HEK293 (cell line): ENCODE data around the gene MTR.
A peak's percentile ranks its signal among the peaks of the same experiment; 100 is the strongest.

ENCODE experiments used
- EGR2 ChIP-seq: fragments of 450-650 bp; formaldehyde crosslinking; IDR thresholded peaks from 2 replicates; pipeline ENCODE4 v1.5.1; 2016; ENCODE audit warnings: low read depth, missing biosample characterization, missing genetic modification characterization
- GLIS2 ChIP-seq: fragments of 450-650 bp; formaldehyde crosslinking; IDR thresholded peaks from 2 replicates; pipeline ENCODE4 v1.5.1; 2016; ENCODE audit warnings: missing biosample characterization, missing genetic modification characterization
- KLF8 ChIP-seq: fragments of 450-650 bp; formaldehyde crosslinking; IDR thresholded peaks from 2 replicates; pipeline ENCODE4 v1.5.1; 2016; ENCODE audit warnings: missing biosample characterization, missing genetic modification characterization
- MYNN ChIP-seq: fragments of 450-650 bp; formaldehyde crosslinking; IDR thresholded peaks from 2 replicates; pipeline ENCODE4 v1.5.1; 2016; ENCODE audit warnings: missing biosample characterization, missing genetic modification characterization, borderline replicate concordance
- REPIN1 ChIP-seq: fragments of 450-650 bp; formaldehyde crosslinking; IDR thresholded peaks from 2 replicates; pipeline ENCODE4 v1.5.1; 2017; ENCODE audit warnings: missing biosample characterization, missing genetic modification characterization, low read depth
- SCRT2 ChIP-seq: fragments of 450-650 bp; formaldehyde crosslinking; IDR thresholded peaks from 2 replicates; pipeline ENCODE4 v1.5.1; 2016; ENCODE audit warnings: missing biosample characterization, missing genetic modification characterization
- SP3 ChIP-seq: fragments of 450-650 bp; formaldehyde crosslinking; IDR thresholded peaks from 2 replicates; pipeline ENCODE4 v1.5.1; 2016; ENCODE audit warnings: missing biosample characterization, missing genetic modification characterization
- SP7 ChIP-seq: fragments of 450-650 bp; formaldehyde crosslinking; IDR thresholded peaks from 2 replicates; pipeline ENCODE4 v1.5.1; 2016; ENCODE audit warnings: missing biosample characterization, missing genetic modification characterization
- TRIM28 ChIP-seq: IDR thresholded peaks from 2 replicates; pipeline ENCODE4 v1.6.1; 2011; ENCODE audit warnings: low read length, control low read depth, borderline replicate concordance
- ZBTB21 ChIP-seq: fragments of 450-650 bp; formaldehyde crosslinking; IDR thresholded peaks from 2 replicates; pipeline ENCODE4 v1.5.1; 2017; ENCODE audit warnings: missing biosample characterization, missing genetic modification characterization
- ZEB2 ChIP-seq: fragments of 450-650 bp; formaldehyde crosslinking; IDR thresholded peaks from 2 replicates; pipeline ENCODE4 v1.5.1; 2016; ENCODE audit warnings: missing biosample characterization, missing genetic modification characterization
- ZFP41 ChIP-seq: fragments of 450-650 bp; formaldehyde crosslinking; IDR thresholded peaks from 2 replicates; pipeline ENCODE4 v1.5.1; 2016; ENCODE audit warnings: missing biosample characterization, missing genetic modification characterization, borderline replicate concordance
- ZNF335 ChIP-seq: fragments of 450-650 bp; formaldehyde crosslinking; conservative IDR thresholded peaks from 2 replicates; pipeline ENCODE4 v1.5.1; 2016; ENCODE audit warnings: missing biosample characterization, missing genetic modification characterization
- ZNF416 ChIP-seq: fragments of 450-650 bp; formaldehyde crosslinking; IDR thresholded peaks from 2 replicates; pipeline ENCODE4 v1.5.1; 2016; ENCODE audit warnings: missing biosample characterization, missing genetic modification characterization
- ZNF521 ChIP-seq: fragments of 450-650 bp; formaldehyde crosslinking; IDR thresholded peaks from 2 replicates; pipeline ENCODE4 v1.5.1; 2017; ENCODE audit warnings: missing biosample characterization, mild to moderate bottlenecking, missing genetic modification characterization
- ZNF560 ChIP-seq: fragments of 450-650 bp; formaldehyde crosslinking; IDR thresholded peaks from 2 replicates; pipeline ENCODE4 v1.5.1; 2017; ENCODE audit warnings: missing biosample characterization, missing genetic modification characterization, borderline replicate concordance
- ZNF677 ChIP-seq: fragments of 450-650 bp; IDR thresholded peaks from 2 replicates; pipeline ENCODE4 v1.5.0; 2018; ENCODE audit warnings: missing biosample characterization, mild to moderate bottlenecking, missing genetic modification characterization, moderate library complexity
- ZNF747 ChIP-seq: fragments of 450-650 bp; formaldehyde crosslinking; IDR thresholded peaks from 2 replicates; pipeline ENCODE4 v1.5.1; 2016; ENCODE audit warnings: missing biosample characterization, missing genetic modification characterization
- ZNF76 ChIP-seq: fragments of 450-650 bp; formaldehyde crosslinking; IDR thresholded peaks from 2 replicates; pipeline ENCODE4; 2016; ENCODE audit warnings: low read depth, missing biosample characterization, missing genetic modification characterization, borderline replicate concordance
- ZNF792 ChIP-seq: fragments of 450-650 bp; formaldehyde crosslinking; IDR thresholded peaks from 2 replicates; pipeline ENCODE4 v1.5.1; 2016; ENCODE audit warnings: missing biosample characterization, missing genetic modification characterization
- ZNF843 ChIP-seq: fragments of 450-650 bp; formaldehyde crosslinking; IDR thresholded peaks from 2 replicates; pipeline ENCODE4 v1.5.1; 2016; ENCODE audit warnings: missing biosample characterization, missing genetic modification characterization
- ZXDB ChIP-seq: fragments of 450-650 bp; formaldehyde crosslinking; IDR thresholded peaks from 2 replicates; pipeline ENCODE4 v1.5.1; 2016; ENCODE audit warnings: missing biosample characterization, missing genetic modification characterization
- TF ChIP-seq, protein P1 (sequence below): fragments of 450-650 bp; formaldehyde crosslinking; IDR thresholded peaks from 2 replicates; pipeline ENCODE4 v1.5.1; 2017; ENCODE audit warnings: missing biosample characterization, mild to moderate bottlenecking, missing genetic modification characterization, moderate library complexity
- TF ChIP-seq, protein P2 (sequence below): fragments of 450-650 bp; formaldehyde crosslinking; IDR thresholded peaks from 2 replicates; pipeline ENCODE4 v1.5.1; 2016; ENCODE audit warnings: missing biosample characterization, missing genetic modification characterization
- TF ChIP-seq, protein P3 (sequence below): fragments of 450-650 bp; IDR thresholded peaks from 2 replicates; pipeline ENCODE4 v1.5.1; 2018; ENCODE audit warnings: missing biosample characterization, missing genetic modification characterization
- TF ChIP-seq, protein P4 (sequence below): sonication (generic); formaldehyde crosslinking; IDR thresholded peaks from 2 replicates; pipeline ENCODE4 v1.8.1; 2022; ENCODE audit warnings: mild to moderate bottlenecking, moderate library complexity, missing genetic modification reagents
- TF ChIP-seq, protein P5 (sequence below): fragments of 450-650 bp; formaldehyde crosslinking; IDR thresholded peaks from 2 replicates; pipeline ENCODE4 v1.5.0; 2017; ENCODE audit warnings: missing biosample characterization, missing genetic modification characterization, borderline replicate concordance
- TF ChIP-seq, protein P6 (sequence below): fragments of 450-650 bp; formaldehyde crosslinking; IDR thresholded peaks from 2 replicates; pipeline ENCODE4 v1.5.1; 2016; ENCODE audit warnings: missing biosample characterization, missing genetic modification characterization, borderline replicate concordance

Gene MTR

DNA sequence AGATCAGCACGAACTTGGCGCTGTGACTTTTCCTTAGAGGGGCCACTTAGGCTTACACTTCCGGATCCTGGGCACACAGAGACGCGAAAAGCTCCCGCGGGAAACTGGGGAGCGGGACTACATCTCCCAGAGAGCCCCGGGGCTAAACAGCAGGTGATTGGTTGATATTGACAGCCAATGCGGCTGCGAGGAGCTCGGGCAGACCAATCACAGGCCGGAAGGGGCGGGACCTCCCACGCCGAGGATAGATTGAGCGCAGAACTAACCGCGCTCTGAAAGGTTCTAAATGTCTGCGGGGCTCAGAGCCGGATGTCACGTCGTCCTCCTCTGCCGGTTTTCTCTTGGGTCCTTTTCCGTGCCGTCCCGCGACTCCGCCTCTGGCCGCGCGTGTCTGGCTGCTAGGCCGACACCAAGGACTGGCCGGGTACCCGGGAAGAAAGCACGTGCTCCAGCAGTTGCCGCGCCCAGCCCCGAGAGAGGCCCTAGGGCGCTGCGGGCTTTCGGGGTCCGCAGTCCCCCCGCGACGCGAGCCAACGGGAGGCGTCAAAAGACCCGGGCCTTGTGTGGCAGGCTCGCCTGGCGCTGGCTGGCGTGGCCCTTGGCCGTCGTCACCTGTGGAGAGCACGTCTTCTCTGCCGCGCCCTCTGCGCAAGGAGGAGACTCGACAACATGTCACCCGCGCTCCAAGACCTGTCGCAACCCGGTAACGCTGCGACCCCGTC, at the start of gene MTR (continued):
- TF ChIP-seq SCRT2: peak; percentile 99
- peak; percentile 78; the same call in 1 of the 2 replicates for TF ChIP-seq ZNF677 (tag by site-specific recombination)
- TF ChIP-seq ZNF792 (tag by site-specific recombination): peak; percentile 82; the same call in 1 of the 2 replicates
- TF ChIP-seq, protein P1, sequence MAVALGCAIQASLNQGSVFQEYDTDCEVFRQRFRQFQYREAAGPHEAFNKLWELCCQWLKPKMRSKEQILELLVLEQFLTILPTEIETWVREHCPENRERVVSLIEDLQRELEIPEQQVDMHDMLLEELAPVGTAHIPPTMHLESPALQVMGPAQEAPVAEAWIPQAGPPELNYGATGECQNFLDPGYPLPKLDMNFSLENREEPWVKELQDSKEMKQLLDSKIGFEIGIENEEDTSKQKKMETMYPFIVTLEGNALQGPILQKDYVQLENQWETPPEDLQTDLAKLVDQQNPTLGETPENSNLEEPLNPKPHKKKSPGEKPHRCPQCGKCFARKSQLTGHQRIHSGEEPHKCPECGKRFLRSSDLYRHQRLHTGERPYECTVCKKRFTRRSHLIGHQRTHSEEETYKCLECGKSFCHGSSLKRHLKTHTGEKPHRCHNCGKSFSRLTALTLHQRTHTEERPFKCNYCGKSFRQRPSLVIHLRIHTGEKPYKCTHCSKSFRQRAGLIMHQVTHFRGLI (tag by site-specific recombination): peak; percentile 50; the same call in 1 of the 2 replicates
- TF ChIP-seq ZNF747: no peak
- no peak for TF ChIP-seq ZNF560 (tag by site-specific recombination)
- no peak for TF ChIP-seq ZFP41 (tag by site-specific recombination)
- TF ChIP-seq ZNF521 (tag by site-specific recombination): no peak
- TF ChIP-seq ZNF335: peak; percentile 98
- TF ChIP-seq KLF8 (tag by site-specific recombination): peak; percentile 50; the same call in 1 of the 2 replicates
- TF ChIP-seq SP3 (tag by site-specific recombination): peak; percentile 86
- peak; percentile 63 for TF ChIP-seq EGR2 (tag by site-specific recombination)
- TF ChIP-seq, protein P2, sequence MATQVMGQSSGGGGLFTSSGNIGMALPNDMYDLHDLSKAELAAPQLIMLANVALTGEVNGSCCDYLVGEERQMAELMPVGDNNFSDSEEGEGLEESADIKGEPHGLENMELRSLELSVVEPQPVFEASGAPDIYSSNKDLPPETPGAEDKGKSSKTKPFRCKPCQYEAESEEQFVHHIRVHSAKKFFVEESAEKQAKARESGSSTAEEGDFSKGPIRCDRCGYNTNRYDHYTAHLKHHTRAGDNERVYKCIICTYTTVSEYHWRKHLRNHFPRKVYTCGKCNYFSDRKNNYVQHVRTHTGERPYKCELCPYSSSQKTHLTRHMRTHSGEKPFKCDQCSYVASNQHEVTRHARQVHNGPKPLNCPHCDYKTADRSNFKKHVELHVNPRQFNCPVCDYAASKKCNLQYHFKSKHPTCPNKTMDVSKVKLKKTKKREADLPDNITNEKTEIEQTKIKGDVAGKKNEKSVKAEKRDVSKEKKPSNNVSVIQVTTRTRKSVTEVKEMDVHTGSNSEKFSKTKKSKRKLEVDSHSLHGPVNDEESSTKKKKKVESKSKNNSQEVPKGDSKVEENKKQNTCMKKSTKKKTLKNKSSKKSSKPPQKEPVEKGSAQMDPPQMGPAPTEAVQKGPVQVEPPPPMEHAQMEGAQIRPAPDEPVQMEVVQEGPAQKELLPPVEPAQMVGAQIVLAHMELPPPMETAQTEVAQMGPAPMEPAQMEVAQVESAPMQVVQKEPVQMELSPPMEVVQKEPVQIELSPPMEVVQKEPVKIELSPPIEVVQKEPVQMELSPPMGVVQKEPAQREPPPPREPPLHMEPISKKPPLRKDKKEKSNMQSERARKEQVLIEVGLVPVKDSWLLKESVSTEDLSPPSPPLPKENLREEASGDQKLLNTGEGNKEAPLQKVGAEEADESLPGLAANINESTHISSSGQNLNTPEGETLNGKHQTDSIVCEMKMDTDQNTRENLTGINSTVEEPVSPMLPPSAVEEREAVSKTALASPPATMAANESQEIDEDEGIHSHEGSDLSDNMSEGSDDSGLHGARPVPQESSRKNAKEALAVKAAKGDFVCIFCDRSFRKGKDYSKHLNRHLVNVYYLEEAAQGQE (tag by site-specific recombination): peak; percentile 45; the same call in 1 of the 2 replicates
- TF ChIP-seq SP7 (tag by site-specific recombination): peak; percentile 80
- TF ChIP-seq, protein P3, sequence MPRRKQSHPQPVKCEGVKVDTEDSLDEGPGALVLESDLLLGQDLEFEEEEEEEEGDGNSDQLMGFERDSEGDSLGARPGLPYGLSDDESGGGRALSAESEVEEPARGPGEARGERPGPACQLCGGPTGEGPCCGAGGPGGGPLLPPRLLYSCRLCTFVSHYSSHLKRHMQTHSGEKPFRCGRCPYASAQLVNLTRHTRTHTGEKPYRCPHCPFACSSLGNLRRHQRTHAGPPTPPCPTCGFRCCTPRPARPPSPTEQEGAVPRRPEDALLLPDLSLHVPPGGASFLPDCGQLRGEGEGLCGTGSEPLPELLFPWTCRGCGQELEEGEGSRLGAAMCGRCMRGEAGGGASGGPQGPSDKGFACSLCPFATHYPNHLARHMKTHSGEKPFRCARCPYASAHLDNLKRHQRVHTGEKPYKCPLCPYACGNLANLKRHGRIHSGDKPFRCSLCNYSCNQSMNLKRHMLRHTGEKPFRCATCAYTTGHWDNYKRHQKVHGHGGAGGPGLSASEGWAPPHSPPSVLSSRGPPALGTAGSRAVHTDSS: no peak
- TF ChIP-seq, protein P4, sequence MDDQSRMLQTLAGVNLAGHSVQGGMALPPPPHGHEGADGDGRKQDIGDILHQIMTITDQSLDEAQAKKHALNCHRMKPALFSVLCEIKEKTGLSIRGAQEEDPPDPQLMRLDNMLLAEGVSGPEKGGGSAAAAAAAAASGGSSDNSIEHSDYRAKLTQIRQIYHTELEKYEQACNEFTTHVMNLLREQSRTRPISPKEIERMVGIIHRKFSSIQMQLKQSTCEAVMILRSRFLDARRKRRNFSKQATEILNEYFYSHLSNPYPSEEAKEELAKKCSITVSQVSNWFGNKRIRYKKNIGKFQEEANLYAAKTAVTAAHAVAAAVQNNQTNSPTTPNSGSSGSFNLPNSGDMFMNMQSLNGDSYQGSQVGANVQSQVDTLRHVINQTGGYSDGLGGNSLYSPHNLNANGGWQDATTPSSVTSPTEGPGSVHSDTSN: peak; percentile 89
- peak; percentile 85; the same call in 1 of the 2 replicates for TF ChIP-seq ZEB2
- TF ChIP-seq, protein P5, sequence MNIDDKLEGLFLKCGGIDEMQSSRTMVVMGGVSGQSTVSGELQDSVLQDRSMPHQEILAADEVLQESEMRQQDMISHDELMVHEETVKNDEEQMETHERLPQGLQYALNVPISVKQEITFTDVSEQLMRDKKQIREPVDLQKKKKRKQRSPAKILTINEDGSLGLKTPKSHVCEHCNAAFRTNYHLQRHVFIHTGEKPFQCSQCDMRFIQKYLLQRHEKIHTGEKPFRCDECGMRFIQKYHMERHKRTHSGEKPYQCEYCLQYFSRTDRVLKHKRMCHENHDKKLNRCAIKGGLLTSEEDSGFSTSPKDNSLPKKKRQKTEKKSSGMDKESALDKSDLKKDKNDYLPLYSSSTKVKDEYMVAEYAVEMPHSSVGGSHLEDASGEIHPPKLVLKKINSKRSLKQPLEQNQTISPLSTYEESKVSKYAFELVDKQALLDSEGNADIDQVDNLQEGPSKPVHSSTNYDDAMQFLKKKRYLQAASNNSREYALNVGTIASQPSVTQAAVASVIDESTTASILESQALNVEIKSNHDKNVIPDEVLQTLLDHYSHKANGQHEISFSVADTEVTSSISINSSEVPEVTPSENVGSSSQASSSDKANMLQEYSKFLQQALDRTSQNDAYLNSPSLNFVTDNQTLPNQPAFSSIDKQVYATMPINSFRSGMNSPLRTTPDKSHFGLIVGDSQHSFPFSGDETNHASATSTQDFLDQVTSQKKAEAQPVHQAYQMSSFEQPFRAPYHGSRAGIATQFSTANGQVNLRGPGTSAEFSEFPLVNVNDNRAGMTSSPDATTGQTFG (tag by site-specific recombination): no peak
- TF ChIP-seq ZNF416 (tag by site-specific recombination): peak; percentile 75; the same call in 1 of the 2 replicates
- no peak for TF ChIP-seq MYNN (tag by site-specific recombination)
- peak; percentile 56 for TF ChIP-seq ZNF843 (tag by site-specific recombination)
- TF ChIP-seq, protein P6, sequence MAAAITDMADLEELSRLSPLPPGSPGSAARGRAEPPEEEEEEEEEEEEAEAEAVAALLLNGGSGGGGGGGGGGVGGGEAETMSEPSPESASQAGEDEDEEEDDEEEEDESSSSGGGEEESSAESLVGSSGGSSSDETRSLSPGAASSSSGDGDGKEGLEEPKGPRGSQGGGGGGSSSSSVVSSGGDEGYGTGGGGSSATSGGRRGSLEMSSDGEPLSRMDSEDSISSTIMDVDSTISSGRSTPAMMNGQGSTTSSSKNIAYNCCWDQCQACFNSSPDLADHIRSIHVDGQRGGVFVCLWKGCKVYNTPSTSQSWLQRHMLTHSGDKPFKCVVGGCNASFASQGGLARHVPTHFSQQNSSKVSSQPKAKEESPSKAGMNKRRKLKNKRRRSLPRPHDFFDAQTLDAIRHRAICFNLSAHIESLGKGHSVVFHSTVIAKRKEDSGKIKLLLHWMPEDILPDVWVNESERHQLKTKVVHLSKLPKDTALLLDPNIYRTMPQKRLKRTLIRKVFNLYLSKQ: no peak
- TF ChIP-seq REPIN1: 0 out of 2 replicates have a peak, but pooled peaks have one; percentile 21
- TF ChIP-seq GLIS2 (tag by site-specific recombination): peak; percentile 79
- TF ChIP-seq ZBTB21: peak; percentile 18; the same call in 1 of the 2 replicates
- TF ChIP-seq ZXDB (tag by site-specific recombination): peak; percentile 84
- peak; percentile 95 for TF ChIP-seq ZNF76 (tag by site-specific recombination)
- TF ChIP-seq TRIM28: peak; percentile 55; the same call in 1 of the 2 replicates
